T-cell (primary cell): ENCODE measurements around the gene XPNPEP1. TPM values are rescaled to one million over a fixed set of nuclear protein-coding genes. Genes with fewer than 3 reads are reported as not detected.
A peak's percentile ranks its signal among the peaks of the same experiment; 100 is the strongest.

Source experiments
- ATAC-seq, 4 experiments: fragments of 200-7000 bp in 3 of 4; fragments of 150-1000 bp in 1 of 4; cut with Tn5 transposase; replicated peaks in 1 of 4; 1 replicate in 3 of 4; 2 replicates in 1 of 4; pipeline ENCODE4 v1.10.0; 2021; ENCODE audit warnings: moderate library complexity in 3 of 4, mild to moderate bottlenecking in 2 of 4, moderate number of reproducible peaks in 1 of 4
- CTCF ChIA-PET, 2 donors: fragments of 300-600 bp; sonication (Branson Sonifier 250); formaldehyde crosslinking; loops; one replicate each; lab custom pipeline; 2022; ENCODE audit warnings: antibody characterized with exemption in 2 of 2; lab: Charles Lee
- POLR2A ChIA-PET, 2 donors: fragments of 300-600 bp; sonication (Branson Sonifier 250); formaldehyde crosslinking; loops; one replicate each; lab custom pipeline; 2022; ENCODE audit warnings: antibody characterized with exemption in 2 of 2; lab: Charles Lee
- DNase-seq, 35 experiments: peaks; one replicate each; pipeline versions ENCODE4 v3.0.0 to v3.0.0-alpha.2; 2013 to 2023
- H3K27ac ChIP-seq: one replicate; pipeline ENCODE4 v1.5.1; 2013; ENCODE audit warnings: low read length
- H3K27me3 ChIP-seq, 2 experiments: replicated peaks in 1 of 2; 1 replicate in 1 of 2; 2 replicates in 1 of 2; pipeline versions ENCODE4 v1.6.1 to v1.7.0; 2013; ENCODE audit warnings: low read length in 1 of 2, mixed read lengths in 1 of 2; ENCODE audit not compliant: control insufficient read depth in 2 of 2, insufficient read depth in 2 of 2; ENCODE audit errors: extremely low read depth in 1 of 2
- H3K36me3 ChIP-seq, 2 donors: 1 replicate in 1 of 2; 2 replicates in 1 of 2; pipeline versions ENCODE4 v1.6.1 to v1.7.0; 2013; ENCODE audit warnings: low read length in 1 of 2; ENCODE audit not compliant: control insufficient read depth in 2 of 2, insufficient read depth in 1 of 2; ENCODE audit errors: extremely low read depth in 1 of 2
- H3K4me1 ChIP-seq, 2 experiments: 1 replicate in 1 of 2; 2 replicates in 1 of 2; pipeline versions ENCODE4 v1.6.1 to v1.7.0; 2013; ENCODE audit warnings: low read length in 2 of 2, mixed read lengths in 1 of 2; ENCODE audit not compliant: insufficient read depth in 2 of 2, control insufficient read depth in 1 of 2; ENCODE audit errors: extremely low read depth in 1 of 2
- H3K4me3 ChIP-seq, 2 donors: 1 replicate in 1 of 2; 2 replicates in 1 of 2; pipeline versions ENCODE4 v1.5.1 to v1.7.0; 2013; ENCODE audit warnings: mild to moderate bottlenecking in 2 of 2, low read length in 1 of 2, moderate library complexity in 1 of 2; ENCODE audit not compliant: control insufficient read depth in 1 of 2; ENCODE audit errors: extremely low read depth in 1 of 2
- H3K9me3 ChIP-seq: 2 replicates; pipeline ENCODE4 v1.7.0; 2013
- H3K27ac Mint-ChIP-seq, 2 donors: one replicate each; pipeline ENCODE4 v1.8.0; 2020 to 2021; ENCODE audit warnings: mild to moderate bottlenecking in 2 of 2, mixed read lengths in 2 of 2
- H3K27me3 Mint-ChIP-seq, 2 donors: one replicate each; pipeline ENCODE4 v1.8.0; 2021 to 2022; ENCODE audit warnings: mixed read lengths in 2 of 2
- H3K36me3 Mint-ChIP-seq: one replicate; pipeline ENCODE4 v1.8.0; 2021; ENCODE audit warnings: mixed read lengths
- H3K4me1 Mint-ChIP-seq, 3 donors: one replicate each; pipeline ENCODE4 v1.8.0; 2020 to 2022; ENCODE audit warnings: mixed read lengths in 3 of 3, mild to moderate bottlenecking in 1 of 3
- H3K4me3 Mint-ChIP-seq, 3 donors: one replicate each; pipeline ENCODE4 v1.8.0; 2020 to 2022; ENCODE audit warnings: mild to moderate bottlenecking in 3 of 3, mixed read lengths in 3 of 3, moderate library complexity in 3 of 3
- H3K9me3 Mint-ChIP-seq, 3 donors: one replicate each; pipeline ENCODE4 v1.8.0; 2020 to 2022; ENCODE audit warnings: mixed read lengths in 3 of 3
- WGBS: methylation state at CpG from one replicate; pipeline ENCODE4 v1.1.5; 2013; ENCODE audit warnings: missing lambda C conversion rate; ENCODE audit not compliant: insufficient coverage; 5-methylcytosine and 5-hydroxymethylcytosine counted together
- total RNA-seq, 35 experiments: library from RNA in 6 of 35; stranded (reverse) in 6 of 35; fragments of 120-200 nt in 1 of 35; gene quantifications; one replicate each; pipeline versions ENCODE4 v1.2.1 to v1.2.4 and lab custom pipeline; 2013 to 2026

The XPNPEP1 gene
- total RNA-seq, 5 donors from 2014 or later (not counting 1 experiment from before 2014, with no cell fraction given) = 40.0 to 63.9 (median 44.6) TPM

DNA sequence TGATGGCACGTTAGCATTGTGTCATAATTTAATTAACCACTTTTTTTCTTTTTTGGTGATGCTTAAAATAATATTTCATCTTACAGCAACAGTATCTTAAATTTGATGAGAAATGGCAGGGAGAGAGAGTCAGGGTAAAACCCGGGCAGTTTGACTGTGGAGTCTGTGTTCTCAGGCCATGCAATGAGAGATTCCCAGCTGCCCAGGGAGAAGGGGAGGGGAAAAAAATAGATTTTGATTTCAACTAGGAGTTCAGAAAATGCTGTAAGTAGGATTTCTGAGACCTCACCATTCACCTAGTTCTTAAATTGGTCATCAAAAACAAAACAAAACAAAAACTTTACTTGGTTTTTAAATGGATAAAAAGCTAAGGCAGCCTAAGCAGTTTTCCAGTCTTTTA is 37.4 kb upstream of the XPNPEP1 start:
- Histone ChIP-seq H3K4me3 (no peak overlapping the region), H3K36me3 (no peaks in the 10 kb centered on the region), H3K9me3 (no peaks in the 10 kb centered on the region), H3K4me1 (no peaks in the 10 kb centered on the region), H3K27me3 (no peaks in the 10 kb centered on the region), H3K27ac (no peak overlapping the region)
- DNase-seq = no peak
- Mint-ChIP-seq H3K27me3 (no peaks in the 10 kb centered on the region), H3K27ac (no peak overlapping the region), H3K36me3 (no peaks in the 10 kb centered on the region), H3K4me1 (peaks cover 2 to 5% (median 2%) of the 10 kb centered on the region in 3 donors), H3K9me3 (no peaks in the 10 kb centered on the region), H3K4me3 (no peak overlapping the region)
- POLR2A ChIA-PET = interaction anchor here in 1 of 2 donors (0.6 kb wide), 1 partner anchor 9 kb away, joined by 3 read pairs; no protein-coding TSS in a partner anchor
- ATAC-seq = no peak
- CTCF ChIA-PET = no interaction called here
- 100% methylated on average over 1 of the region's 2 CpGs for WGBS

DNA sequence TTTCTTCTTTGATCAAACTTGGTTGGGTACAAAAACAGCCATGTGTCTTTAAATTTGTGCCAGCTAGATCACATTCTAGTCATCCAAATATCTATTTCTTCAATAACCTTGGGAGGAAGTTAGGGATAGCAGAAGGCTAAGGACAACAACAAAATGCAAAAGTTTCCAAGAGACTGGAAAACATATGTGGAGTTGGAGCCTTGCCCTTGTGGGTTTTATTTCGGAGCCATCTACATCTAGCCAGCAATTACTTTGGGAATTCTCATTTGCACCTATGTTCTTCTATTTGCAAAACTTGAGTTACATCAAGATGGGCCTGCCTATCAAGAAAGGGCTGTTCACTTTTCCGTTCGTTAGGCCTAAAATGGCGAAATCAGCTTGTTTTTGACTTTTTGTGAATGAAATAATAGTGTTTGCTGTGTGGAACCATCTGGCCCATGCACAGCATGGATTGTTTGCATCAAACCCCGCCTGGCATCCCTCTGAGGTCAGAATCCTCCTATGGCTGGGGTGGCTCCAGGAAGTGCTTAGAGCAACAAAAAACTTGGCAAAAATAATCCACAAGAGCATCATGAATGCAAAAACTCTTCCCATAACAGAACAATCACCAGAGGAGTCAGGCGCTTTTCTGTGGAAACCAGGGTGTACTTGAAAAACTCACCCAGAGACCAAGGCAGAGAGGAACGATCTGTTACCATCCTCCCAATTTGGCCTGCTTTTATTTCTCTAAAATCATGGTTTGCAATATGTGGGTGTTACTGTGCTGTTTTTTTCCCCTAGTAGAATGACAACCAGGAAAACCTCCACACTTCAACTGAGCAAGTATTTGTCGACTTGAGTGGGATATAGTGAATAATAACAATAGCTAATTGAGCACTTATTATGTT is 36.2 kb upstream of the XPNPEP1 start:
- no peaks in the 10 kb centered on the region for H3K36me3 Mint-ChIP-seq
- no peak overlapping the region for H3K27ac Mint-ChIP-seq
- ChIA-PET CTCF (no interaction called here), POLR2A (interaction anchor here in 1 of 2 donors (0.6 kb wide), 1 partner anchor 17 kb away, joined by 3 read pairs; no protein-coding TSS in a partner anchor)
- peaks cover 2 to 11% (median 2%) of the 10 kb centered on the region in 3 donors for H3K4me1 Mint-ChIP-seq
- H3K4me3 ChIP-seq = no peak overlapping the region
- no peak for DNase-seq
- no peaks in the 10 kb centered on the region for H3K36me3 ChIP-seq
- no peaks in the 10 kb centered on the region for H3K9me3 Mint-ChIP-seq
- H3K27me3 ChIP-seq = no peaks in the 10 kb centered on the region
- WGBS = 93% methylated on average over 2 of the region's 8 CpGs
- ATAC-seq = no peak
- no peaks in the 10 kb centered on the region for H3K27me3 Mint-ChIP-seq
- H3K27ac ChIP-seq = no peak overlapping the region
- no peaks in the 10 kb centered on the region for H3K4me1 ChIP-seq
- H3K4me3 Mint-ChIP-seq = no peak overlapping the region
- H3K9me3 ChIP-seq = no peaks in the 10 kb centered on the region

DNA sequence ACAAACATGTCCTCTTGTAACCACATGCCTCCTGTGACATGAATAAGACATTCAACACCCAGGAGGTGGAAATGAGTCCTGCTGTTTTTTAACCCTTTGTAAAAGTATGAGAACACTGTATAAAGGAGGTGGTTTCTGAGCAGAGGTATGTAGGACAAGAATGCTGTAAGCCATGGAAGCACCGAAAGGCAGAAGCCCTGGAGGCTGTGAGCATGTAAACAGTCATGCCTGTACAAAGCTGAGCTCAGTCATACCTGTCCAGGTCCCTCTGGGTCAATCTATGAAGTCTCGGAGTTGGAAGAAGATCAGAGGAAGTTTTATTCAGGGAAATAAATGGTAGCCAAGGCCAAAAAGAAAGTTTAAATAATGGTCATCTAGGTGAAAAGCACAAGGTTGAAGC is 34.7 kb upstream of the XPNPEP1 start:
- ATAC-seq = no peak
- CTCF ChIA-PET = no interaction called here
- peaks cover 0 to 11% (median 2%) of the 10 kb centered on the region in 3 donors for H3K4me1 Mint-ChIP-seq
- Histone ChIP-seq H3K9me3 (no peaks in the 10 kb centered on the region), H3K27ac (no peak overlapping the region), H3K4me1 (no peaks in the 10 kb centered on the region), H3K4me3 (no peak overlapping the region), H3K36me3 (no peaks in the 10 kb centered on the region), H3K27me3 (no peaks in the 10 kb centered on the region)
- no peaks in the 10 kb centered on the region for H3K36me3 Mint-ChIP-seq
- DNase-seq = no peak
- no peaks in the 10 kb centered on the region for H3K9me3 Mint-ChIP-seq
- no peaks in the 10 kb centered on the region for H3K27me3 Mint-ChIP-seq
- POLR2A ChIA-PET = no interaction called here
- 95% methylated on average over 2 of the region's 2 CpGs for WGBS
- no peak overlapping the region for H3K4me3 Mint-ChIP-seq
- peak overlapping the region in 1 of 2 donors; percentile 39 for H3K27ac Mint-ChIP-seq

DNA sequence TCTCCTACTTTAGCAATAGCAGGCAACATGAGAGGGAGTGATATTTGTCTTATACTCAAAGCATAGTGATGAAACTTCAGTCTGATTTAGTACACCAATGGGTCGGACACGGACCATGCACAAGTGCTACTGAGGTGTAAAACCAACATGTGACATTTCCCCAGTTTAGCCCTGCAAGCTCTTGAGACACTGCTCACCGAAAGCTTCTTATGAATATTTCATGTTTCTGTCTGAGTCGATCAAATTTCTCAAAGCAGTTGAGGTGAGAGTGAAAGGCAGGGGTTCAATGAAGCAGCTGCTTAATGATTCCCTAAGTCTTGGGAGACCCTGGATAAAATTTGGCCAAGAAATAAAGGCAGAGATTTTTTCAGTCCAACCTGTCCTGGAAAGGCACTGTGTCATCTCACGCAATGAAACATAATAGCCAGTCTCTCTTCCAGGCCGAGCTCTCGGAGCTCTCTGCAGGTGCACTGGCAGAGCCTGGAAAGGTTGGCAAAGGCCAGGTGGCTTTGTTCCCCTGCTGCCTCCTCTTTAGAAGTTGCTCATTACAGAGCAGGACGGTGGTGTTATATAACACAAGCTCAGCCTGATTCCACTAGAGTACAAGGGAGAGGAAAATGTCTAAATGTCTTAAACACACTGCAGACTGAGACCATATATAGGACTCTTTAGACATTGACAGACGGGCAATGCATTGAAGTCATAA is 33.9 kb upstream of the XPNPEP1 start:
- Histone ChIP-seq H3K4me1 (no peaks in the 10 kb centered on the region), H3K27me3 (no peaks in the 10 kb centered on the region), H3K4me3 (no peak overlapping the region), H3K9me3 (no peaks in the 10 kb centered on the region), H3K27ac (no peak overlapping the region), H3K36me3 (no peaks in the 10 kb centered on the region)
- Mint-ChIP-seq H3K27me3 (no peaks in the 10 kb centered on the region), H3K4me1 (peaks cover 0 to 11% (median 2%) of the 10 kb centered on the region in 3 donors), H3K36me3 (no peaks in the 10 kb centered on the region), H3K4me3 (no peak overlapping the region), H3K9me3 (no peaks in the 10 kb centered on the region), H3K27ac (no peak overlapping the region)
- DNase-seq (no peak), ATAC-seq (no peak)
- WGBS = 100% methylated on average over 3 of the region's 9 CpGs
- ChIA-PET POLR2A (no interaction called here), CTCF (interaction anchor here (0.5 to 1.1 kb wide), 2 partner anchors 73 to 223 kb away, joined by 4 read pairs; no protein-coding TSS in a partner anchor)

DNA sequence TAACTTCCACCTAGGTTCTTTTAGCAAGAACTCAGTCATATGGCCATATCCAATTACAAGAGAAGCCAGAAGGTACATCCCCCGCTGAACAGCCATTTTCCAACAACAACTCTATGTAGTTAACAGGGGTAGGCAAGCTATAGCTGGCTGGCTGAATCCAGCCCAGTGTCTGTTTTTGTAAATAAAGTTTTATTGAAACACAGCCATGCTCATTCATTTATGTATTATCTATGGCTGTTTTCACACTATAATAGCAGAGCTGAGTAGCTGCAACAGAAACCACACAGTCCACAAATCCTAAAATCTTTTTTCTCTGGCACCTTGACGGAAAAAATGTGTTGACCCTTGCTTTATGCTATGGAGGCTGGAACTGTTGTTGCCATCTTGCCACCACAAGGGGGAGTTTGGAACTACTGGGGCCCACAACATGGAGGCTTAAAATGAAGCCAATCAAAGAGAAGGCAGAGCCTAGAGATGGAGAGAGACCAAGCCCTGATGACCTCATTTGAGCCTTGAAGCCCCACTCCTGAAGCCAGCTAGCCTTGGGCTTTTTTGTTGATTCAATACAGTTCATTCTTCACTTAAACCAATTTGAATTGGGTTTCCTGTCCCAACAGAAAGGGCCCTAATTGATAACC is 33.3 kb upstream of the XPNPEP1 start:
- POLR2A ChIA-PET = no interaction called here

DNA sequence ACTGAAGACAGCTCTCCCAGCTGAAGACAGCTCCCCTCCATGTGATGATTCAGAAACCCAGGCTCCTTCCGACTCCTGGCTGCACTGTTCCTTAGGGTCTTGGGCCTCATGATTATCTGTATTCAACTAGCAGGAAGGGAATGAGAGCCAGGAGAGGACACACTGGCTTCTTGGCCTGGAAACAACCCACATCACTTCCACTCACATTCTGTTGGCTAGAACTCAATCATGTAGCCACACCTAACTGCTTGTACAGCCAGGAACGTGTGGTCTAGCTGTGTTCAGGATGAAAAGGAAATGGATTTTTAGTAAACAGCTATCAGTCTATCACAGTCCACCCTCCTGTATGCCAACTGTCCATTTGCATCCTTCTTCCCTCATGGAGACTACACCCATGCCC is 30.5 kb upstream of the XPNPEP1 start:
- no peaks in the 10 kb centered on the region for H3K36me3 ChIP-seq
- WGBS = no CpG with 5 or more reads among the region's 2 CpGs
- Mint-ChIP-seq H3K9me3 (no peaks in the 10 kb centered on the region), H3K4me3 (no peak overlapping the region), H3K27ac (no peak overlapping the region), H3K36me3 (no peaks in the 10 kb centered on the region), H3K4me1 (peaks cover 0 to 18% (median 2%) of the 10 kb centered on the region in 3 donors), H3K27me3 (no peaks in the 10 kb centered on the region)
- DNase-seq (no peak), ATAC-seq (no peak)
- H3K4me3 ChIP-seq = no peak overlapping the region
- no peak overlapping the region for H3K27ac ChIP-seq
- POLR2A ChIA-PET = interaction anchor here (0.6 kb wide), 2 partner anchors 45 to 57 kb away, joined by 3 to 4 read pairs; no protein-coding TSS in a partner anchor
- CTCF ChIA-PET = interaction anchor here (0.6 to 1.1 kb wide), 3 partner anchors 17 to 70 kb away, joined by 3 to 5 read pairs (median 4); no protein-coding TSS in a partner anchor
- H3K4me1 ChIP-seq = no peaks in the 10 kb centered on the region
- no peaks in the 10 kb centered on the region for H3K9me3 ChIP-seq
- no peaks in the 10 kb centered on the region for H3K27me3 ChIP-seq

More for the DNA sequence above, 33.3 kb upstream of the XPNPEP1 start:
- H3K9me3 Mint-ChIP-seq = no peaks in the 10 kb centered on the region
- no peak overlapping the region for H3K4me3 Mint-ChIP-seq
- peaks cover 0 to 11% (median 2%) of the 10 kb centered on the region in 3 donors for H3K4me1 Mint-ChIP-seq
- H3K36me3 Mint-ChIP-seq = no peaks in the 10 kb centered on the region
- ATAC-seq (peak in 3 of 4 experiments; percentile 52 to 55 (median 54)), DNase-seq (peak in 2 of 35 experiments; percentile 12 to 52)
- Histone ChIP-seq H3K36me3 (no peaks in the 10 kb centered on the region), H3K4me3 (no peak overlapping the region), H3K4me1 (no peaks in the 10 kb centered on the region), H3K9me3 (no peaks in the 10 kb centered on the region), H3K27ac (no peak overlapping the region), H3K27me3 (no peaks in the 10 kb centered on the region)
- no peaks in the 10 kb centered on the region for H3K27me3 Mint-ChIP-seq
- WGBS = no CpG with 5 or more reads among the region's 2 CpGs
- CTCF ChIA-PET = interaction anchor here (0.5 to 1.1 kb wide), 3 partner anchors 8 to 224 kb away, joined by 3 to 4 read pairs (median 4); no protein-coding TSS in a partner anchor
- H3K27ac Mint-ChIP-seq = no peak overlapping the region
